NB4 (cell line): ENCODE data around the gene FHIT.

Experiments
- CTCF ChIP-seq: IDR thresholded peaks from one replicate; pipeline ENCODE4 v1.5.1; 2012; ENCODE audit warnings: low read depth, low read length
- MAX ChIP-seq: IDR thresholded peaks from 2 replicates; pipeline ENCODE4 v1.6.1; 2011; ENCODE audit warnings: low read depth, low read length
- MYC ChIP-seq: IDR thresholded peaks from 2 replicates; pipeline ENCODE4 v1.6.1; 2011; ENCODE audit warnings: low read depth, low read length
- POLR2A ChIP-seq: IDR thresholded peaks from 2 replicates; pipeline ENCODE4 v1.6.1; 2011; ENCODE audit warnings: mild to moderate bottlenecking; ENCODE audit not compliant: insufficient read length; ENCODE audit errors: extremely low read depth

- TF ChIP-seq POLR2A = no peak
- TF ChIP-seq CTCF = no peak
- TF ChIP-seq MYC = no peak
- TF ChIP-seq MAX = no peak
Measured at GRCh38 chr3:59817511-59817910, 1433.7 kb downstream of the FHIT start.
